ENCODE measurements around the gene IL17C. TPM values are rescaled to one million over a fixed set of nuclear protein-coding genes. Genes with fewer than 3 reads are reported as not detected.

Gene IL17C
- total RNA-seq, 1 experiment from 2014 or later, result 0.28 TPM

DNA sequence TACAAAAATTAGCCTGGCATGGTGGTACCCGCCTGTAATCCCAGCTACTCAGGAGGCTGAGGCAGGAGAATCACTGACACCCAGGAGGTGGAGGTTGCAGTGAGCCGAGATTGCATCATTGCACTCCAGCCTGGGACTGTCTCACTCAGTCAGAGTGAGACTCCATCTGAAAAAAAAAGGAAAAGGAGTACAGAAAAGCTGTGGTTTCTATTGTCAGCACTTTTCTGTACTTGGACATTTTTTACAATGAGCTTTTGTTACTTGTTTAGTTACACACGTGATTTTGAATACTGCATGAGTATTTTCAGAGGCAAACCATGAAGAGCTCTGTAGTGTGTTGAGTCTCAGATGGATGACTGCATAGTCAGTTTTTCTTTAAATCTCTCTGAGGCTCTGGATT, 41.9 kb upstream of the IL17C start:
- Histone ChIP-seq H3K9me3 (ENCODE audit: low read depth, low read length, poor library complexity, severe bottlenecking) (no peaks in the 10 kb centered on the region), H3K4me1 (ENCODE audit: insufficient read depth, low read length, poor library complexity, severe bottlenecking) (no peaks in the 10 kb centered on the region), H3K4me3 (ENCODE audit: low read depth, low read length, poor library complexity, severe bottlenecking) (no peak overlapping the region), H3K36me3 (ENCODE audit: insufficient read depth, low read length, poor library complexity, severe bottlenecking) (peaks cover 37% of the 10 kb centered on the region), H3K27me3 (replicated peaks; ENCODE audit: insufficient read depth, low read depth, low read length, poor library complexity) (no peaks in the 10 kb centered on the region), H3K27ac (ENCODE audit: low read depth, low read length, poor library complexity, severe bottlenecking) (no peak overlapping the region)
- no peak for TF ChIP-seq EZH2 (IDR thresholded peaks at IDR 0.05; ENCODE audit: borderline replicate concordance, low read depth, low read length, poor library complexity, severe bottlenecking)
- TF ChIP-seq, protein P1, sequence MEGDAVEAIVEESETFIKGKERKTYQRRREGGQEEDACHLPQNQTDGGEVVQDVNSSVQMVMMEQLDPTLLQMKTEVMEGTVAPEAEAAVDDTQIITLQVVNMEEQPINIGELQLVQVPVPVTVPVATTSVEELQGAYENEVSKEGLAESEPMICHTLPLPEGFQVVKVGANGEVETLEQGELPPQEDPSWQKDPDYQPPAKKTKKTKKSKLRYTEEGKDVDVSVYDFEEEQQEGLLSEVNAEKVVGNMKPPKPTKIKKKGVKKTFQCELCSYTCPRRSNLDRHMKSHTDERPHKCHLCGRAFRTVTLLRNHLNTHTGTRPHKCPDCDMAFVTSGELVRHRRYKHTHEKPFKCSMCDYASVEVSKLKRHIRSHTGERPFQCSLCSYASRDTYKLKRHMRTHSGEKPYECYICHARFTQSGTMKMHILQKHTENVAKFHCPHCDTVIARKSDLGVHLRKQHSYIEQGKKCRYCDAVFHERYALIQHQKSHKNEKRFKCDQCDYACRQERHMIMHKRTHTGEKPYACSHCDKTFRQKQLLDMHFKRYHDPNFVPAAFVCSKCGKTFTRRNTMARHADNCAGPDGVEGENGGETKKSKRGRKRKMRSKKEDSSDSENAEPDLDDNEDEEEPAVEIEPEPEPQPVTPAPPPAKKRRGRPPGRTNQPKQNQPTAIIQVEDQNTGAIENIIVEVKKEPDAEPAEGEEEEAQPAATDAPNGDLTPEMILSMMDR (conservative IDR thresholded peaks at IDR 0.05; ENCODE audit: low read depth, low read length), result no peak
- ChIA-PET POLR2A (ENCODE audit: low non-redundant PET) (no interaction called here), CTCF (no interaction called here)
- no TSS peak for BruUV-seq (replicated peaks)
- DNase-seq (ENCODE audit: low spot score), result no peak
- intact Hi-C loops (cut with micrococcal nuclease; ENCODE audit: unreplicated experiment), result no loop called here

DNA sequence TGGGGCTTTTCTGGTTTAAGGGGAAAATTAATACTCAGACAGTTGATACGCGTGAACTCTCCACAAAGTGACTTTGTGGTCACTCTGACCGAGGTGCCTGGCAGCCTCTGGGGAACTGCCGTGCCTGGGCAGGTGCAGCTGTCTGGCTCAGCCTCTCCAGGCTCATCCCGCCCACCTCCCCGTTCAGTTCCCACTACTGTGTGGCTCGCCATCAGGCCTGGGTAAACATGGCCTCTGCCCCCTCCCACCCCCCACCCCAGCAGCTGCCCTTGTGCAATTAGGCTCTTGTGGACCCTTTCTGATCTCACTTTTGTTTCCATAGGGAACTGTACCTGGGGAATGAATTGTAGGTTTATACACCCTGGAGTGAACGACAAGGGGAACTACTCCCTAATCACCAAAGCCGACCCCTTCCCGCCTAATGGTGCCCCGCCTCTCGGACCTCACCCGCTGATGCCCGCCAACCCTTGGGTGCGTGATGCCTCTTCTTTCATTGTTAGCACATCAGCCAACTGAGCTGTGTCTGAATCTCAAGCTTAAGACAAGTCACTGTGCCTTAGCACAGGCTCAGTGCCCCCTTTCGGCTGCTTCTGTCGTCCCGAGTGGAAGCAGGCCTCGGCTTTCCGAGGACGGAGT, 40.4 kb upstream of the IL17C start:
- CTCF ChIA-PET, result no interaction called here
- peaks cover 48% of the 10 kb centered on the region for H3K36me3 ChIP-seq (ENCODE audit: insufficient read depth, low read length, poor library complexity, severe bottlenecking)
- H3K4me1 ChIP-seq (ENCODE audit: insufficient read depth, low read length, poor library complexity, severe bottlenecking), result no peaks in the 10 kb centered on the region
- no peak overlapping the region for H3K27ac ChIP-seq (ENCODE audit: low read depth, low read length, poor library complexity, severe bottlenecking)
- no peaks in the 10 kb centered on the region for H3K27me3 ChIP-seq (replicated peaks; ENCODE audit: insufficient read depth, low read depth, low read length, poor library complexity)
- no peaks in the 10 kb centered on the region for H3K9me3 ChIP-seq (ENCODE audit: low read depth, low read length, poor library complexity, severe bottlenecking)
- POLR2A ChIA-PET (ENCODE audit: low non-redundant PET), result no interaction called here
- intact Hi-C loops (cut with micrococcal nuclease; ENCODE audit: unreplicated experiment), result no loop called here
- no peak for DNase-seq (ENCODE audit: low spot score)
- no peak overlapping the region for H3K4me3 ChIP-seq (ENCODE audit: low read depth, low read length, poor library complexity, severe bottlenecking)
- no peak for TF ChIP-seq EZH2 (IDR thresholded peaks at IDR 0.05; ENCODE audit: borderline replicate concordance, low read depth, low read length, poor library complexity, severe bottlenecking)
- TF ChIP-seq, protein P1 (conservative IDR thresholded peaks at IDR 0.05; ENCODE audit: low read depth, low read length), result no peak
- BruUV-seq (replicated peaks), result no TSS peak

DNA sequence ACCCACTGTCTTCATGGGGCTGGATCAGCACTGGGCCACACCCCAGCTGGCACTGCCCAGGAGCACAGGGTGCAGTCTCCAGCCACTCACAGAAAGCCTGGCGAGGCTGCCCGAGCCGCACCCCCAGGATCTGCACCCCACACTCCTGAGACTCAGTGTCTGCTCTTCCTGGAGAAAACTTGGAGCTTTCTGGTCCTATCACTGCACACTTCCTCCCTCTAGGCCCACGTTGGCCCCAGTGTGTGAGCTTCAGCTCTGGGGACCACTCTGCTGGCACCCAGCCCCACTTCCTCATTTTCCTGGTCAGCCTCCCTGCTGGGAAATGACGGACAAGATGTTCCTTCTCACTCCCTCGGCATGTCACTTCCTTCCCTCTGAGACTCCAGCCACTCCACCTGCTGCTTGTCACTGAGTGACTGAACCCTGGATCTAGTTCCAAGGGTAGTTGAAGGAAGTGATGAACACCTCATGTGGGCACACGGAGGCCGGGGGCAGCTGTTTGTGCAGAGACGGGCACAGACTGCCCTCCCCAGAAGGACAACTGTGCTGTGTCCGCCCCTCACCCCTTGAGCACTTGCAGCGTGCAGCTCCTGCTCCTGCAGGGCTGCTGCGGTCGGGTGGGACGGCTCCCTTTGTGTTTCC, 39.2 kb upstream of the IL17C start:
- POLR2A ChIA-PET (ENCODE audit: low non-redundant PET), result no interaction called here
- Histone ChIP-seq H3K36me3 (ENCODE audit: insufficient read depth, low read length, poor library complexity, severe bottlenecking) (peaks cover 51% of the 10 kb centered on the region), H3K9me3 (ENCODE audit: low read depth, low read length, poor library complexity, severe bottlenecking) (no peaks in the 10 kb centered on the region), H3K27ac (ENCODE audit: low read depth, low read length, poor library complexity, severe bottlenecking) (no peak overlapping the region), H3K4me3 (ENCODE audit: low read depth, low read length, poor library complexity, severe bottlenecking) (no peak overlapping the region), H3K27me3 (replicated peaks; ENCODE audit: insufficient read depth, low read depth, low read length, poor library complexity) (no peaks in the 10 kb centered on the region), H3K4me1 (ENCODE audit: insufficient read depth, low read length, poor library complexity, severe bottlenecking) (no peaks in the 10 kb centered on the region)
- no peak for DNase-seq (ENCODE audit: low spot score)
- intact Hi-C loops (cut with micrococcal nuclease; ENCODE audit: unreplicated experiment), result no loop called here
- TF ChIP-seq EZH2 (IDR thresholded peaks at IDR 0.05; ENCODE audit: borderline replicate concordance, low read depth, low read length, poor library complexity, severe bottlenecking), result no peak
- CTCF ChIA-PET, result no interaction called here
- no TSS peak for BruUV-seq (replicated peaks)

Data from A673 (cell line).